ENCODE measurements around the gene BRINP2.

DNA sequence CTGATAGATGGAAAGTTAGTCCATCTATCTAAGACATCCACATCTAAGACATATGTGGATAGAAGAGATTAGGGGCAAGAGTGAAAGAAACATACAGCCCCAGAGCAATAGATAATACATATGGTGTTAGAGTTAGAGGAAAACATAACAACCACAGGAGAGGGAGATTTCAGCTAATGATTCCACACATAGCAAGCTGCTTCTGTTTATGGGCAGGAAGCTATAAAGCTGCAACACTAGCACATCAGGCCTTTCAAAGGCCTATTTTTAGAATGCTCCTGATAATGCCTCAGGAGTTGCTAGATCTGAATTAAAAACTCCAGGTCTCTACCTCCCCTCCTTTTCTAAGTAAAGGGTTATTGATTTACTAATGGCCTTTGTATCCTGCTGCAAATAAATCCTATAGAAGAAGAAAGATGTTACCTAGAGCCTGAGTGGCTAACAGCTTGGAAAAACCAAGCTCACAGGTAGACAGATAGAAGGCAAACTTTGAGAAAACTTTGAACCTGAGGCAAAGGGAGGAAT, 36.1 kb downstream of the BRINP2 start:
- TF ChIP-seq MTA1 (CRISPR knock-in tag; IDR thresholded peaks at IDR 0.05; ENCODE audit: borderline replicate concordance) (no peak), RXRA (CRISPR knock-in tag; IDR thresholded peaks at IDR 0.05) (no peak), KDM5B (CRISPR knock-in tag; IDR thresholded peaks at IDR 0.05; ENCODE audit: borderline replicate concordance) (no peak), KDM5A (IDR thresholded peaks at IDR 0.05; ENCODE audit: borderline replicate concordance, low read length) (no peak), FOXJ3 (CRISPR knock-in tag; IDR thresholded peaks at IDR 0.05; ENCODE audit: borderline replicate concordance) (no peak), GTF3A (CRISPR knock-in tag; conservative IDR thresholded peaks at IDR 0.05) (no peak), MXI1 (IDR thresholded peaks at IDR 0.05; ENCODE audit: borderline replicate concordance, low read depth, low read length) (no peak), POLR2AphosphoS5 (IDR thresholded peaks at IDR 0.05; ENCODE audit: low read depth, low read length) (no peak), EZH2 (conservative IDR thresholded peaks at IDR 0.05; ENCODE audit: low read depth, low read length) (no peak)
- TF ChIP-seq, protein P1, sequence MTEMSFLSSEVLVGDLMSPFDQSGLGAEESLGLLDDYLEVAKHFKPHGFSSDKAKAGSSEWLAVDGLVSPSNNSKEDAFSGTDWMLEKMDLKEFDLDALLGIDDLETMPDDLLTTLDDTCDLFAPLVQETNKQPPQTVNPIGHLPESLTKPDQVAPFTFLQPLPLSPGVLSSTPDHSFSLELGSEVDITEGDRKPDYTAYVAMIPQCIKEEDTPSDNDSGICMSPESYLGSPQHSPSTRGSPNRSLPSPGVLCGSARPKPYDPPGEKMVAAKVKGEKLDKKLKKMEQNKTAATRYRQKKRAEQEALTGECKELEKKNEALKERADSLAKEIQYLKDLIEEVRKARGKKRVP (CRISPR knock-in tag; IDR thresholded peaks at IDR 0.05), result no peak
- TF ChIP-seq, protein P2, sequence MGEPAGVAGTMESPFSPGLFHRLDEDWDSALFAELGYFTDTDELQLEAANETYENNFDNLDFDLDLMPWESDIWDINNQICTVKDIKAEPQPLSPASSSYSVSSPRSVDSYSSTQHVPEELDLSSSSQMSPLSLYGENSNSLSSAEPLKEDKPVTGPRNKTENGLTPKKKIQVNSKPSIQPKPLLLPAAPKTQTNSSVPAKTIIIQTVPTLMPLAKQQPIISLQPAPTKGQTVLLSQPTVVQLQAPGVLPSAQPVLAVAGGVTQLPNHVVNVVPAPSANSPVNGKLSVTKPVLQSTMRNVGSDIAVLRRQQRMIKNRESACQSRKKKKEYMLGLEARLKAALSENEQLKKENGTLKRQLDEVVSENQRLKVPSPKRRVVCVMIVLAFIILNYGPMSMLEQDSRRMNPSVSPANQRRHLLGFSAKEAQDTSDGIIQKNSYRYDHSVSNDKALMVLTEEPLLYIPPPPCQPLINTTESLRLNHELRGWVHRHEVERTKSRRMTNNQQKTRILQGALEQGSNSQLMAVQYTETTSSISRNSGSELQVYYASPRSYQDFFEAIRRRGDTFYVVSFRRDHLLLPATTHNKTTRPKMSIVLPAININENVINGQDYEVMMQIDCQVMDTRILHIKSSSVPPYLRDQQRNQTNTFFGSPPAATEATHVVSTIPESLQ (CRISPR knock-in tag; conservative IDR thresholded peaks at IDR 0.05), result no peak
- TF ChIP-seq, protein P3, sequence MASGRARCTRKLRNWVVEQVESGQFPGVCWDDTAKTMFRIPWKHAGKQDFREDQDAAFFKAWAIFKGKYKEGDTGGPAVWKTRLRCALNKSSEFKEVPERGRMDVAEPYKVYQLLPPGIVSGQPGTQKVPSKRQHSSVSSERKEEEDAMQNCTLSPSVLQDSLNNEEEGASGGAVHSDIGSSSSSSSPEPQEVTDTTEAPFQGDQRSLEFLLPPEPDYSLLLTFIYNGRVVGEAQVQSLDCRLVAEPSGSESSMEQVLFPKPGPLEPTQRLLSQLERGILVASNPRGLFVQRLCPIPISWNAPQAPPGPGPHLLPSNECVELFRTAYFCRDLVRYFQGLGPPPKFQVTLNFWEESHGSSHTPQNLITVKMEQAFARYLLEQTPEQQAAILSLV (CRISPR knock-in tag; IDR thresholded peaks at IDR 0.05; ENCODE audit: borderline replicate concordance), result no peak
- TF ChIP-seq, protein P4, sequence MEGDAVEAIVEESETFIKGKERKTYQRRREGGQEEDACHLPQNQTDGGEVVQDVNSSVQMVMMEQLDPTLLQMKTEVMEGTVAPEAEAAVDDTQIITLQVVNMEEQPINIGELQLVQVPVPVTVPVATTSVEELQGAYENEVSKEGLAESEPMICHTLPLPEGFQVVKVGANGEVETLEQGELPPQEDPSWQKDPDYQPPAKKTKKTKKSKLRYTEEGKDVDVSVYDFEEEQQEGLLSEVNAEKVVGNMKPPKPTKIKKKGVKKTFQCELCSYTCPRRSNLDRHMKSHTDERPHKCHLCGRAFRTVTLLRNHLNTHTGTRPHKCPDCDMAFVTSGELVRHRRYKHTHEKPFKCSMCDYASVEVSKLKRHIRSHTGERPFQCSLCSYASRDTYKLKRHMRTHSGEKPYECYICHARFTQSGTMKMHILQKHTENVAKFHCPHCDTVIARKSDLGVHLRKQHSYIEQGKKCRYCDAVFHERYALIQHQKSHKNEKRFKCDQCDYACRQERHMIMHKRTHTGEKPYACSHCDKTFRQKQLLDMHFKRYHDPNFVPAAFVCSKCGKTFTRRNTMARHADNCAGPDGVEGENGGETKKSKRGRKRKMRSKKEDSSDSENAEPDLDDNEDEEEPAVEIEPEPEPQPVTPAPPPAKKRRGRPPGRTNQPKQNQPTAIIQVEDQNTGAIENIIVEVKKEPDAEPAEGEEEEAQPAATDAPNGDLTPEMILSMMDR (CRISPR knock-in tag; IDR thresholded peaks at IDR 0.05), result no peak
